GOT3 (cell line): Measurements from ENCODE around the gene REV3L.

ENCODE experiments used
- DNase-seq: peaks from one replicate; lab custom pipeline; 2025; ENCODE audit warnings: mixed read lengths; lab: John Stamatoyannopoulos, UW

Gene REV3L

DNA sequence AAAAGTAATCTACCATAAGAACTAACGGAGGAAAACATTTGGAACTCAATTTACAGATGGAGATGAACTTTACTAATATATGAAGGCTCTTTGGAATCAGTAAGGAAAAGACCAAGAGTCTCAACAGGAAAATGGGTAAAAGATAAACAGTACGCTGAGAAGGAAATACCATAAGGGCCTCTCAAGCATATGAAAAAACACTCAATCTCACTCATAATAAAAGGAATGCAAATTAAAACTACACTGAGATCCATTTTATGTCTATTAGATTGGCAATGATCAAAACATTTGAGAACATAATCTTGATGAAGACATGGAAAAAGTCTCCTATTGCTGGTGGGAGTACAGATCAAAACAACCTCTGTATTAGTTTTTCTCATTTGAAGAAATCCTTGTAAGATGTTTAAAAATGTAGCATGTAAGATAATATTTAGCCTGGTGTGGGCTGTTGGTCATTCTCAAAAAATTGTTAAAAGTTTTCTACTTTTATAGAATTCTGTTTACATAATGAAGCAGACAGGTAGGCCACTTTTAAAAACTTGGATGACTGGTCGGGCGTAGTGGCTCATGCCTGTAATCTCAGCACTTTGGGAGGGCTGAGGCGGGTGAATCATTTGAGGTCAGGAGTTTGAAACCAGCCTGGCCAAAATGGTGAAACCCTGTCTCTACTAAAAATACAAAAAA, 14.5 kb downstream of the REV3L start:
- DNase-seq = no peak

DNA sequence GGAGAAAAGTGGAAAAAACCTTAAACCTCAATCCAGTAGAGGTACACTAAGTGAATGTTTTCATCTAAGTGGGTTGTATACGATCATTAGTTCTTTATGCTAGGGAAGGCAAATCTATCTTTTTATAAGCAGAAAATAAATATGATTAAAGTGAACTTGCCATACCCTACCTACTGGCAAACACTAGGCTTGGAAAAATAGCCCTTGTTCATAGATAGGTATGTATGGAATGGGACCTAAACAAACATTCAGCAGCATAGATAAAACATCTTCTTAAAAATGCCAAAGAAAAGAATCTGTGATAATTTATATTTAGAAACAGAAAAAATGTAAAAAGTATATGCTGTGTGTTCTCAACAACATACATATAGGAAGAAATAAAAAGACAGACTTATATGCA, 18.8 kb downstream of the REV3L start:
- DNase-seq = no peak

DNA sequence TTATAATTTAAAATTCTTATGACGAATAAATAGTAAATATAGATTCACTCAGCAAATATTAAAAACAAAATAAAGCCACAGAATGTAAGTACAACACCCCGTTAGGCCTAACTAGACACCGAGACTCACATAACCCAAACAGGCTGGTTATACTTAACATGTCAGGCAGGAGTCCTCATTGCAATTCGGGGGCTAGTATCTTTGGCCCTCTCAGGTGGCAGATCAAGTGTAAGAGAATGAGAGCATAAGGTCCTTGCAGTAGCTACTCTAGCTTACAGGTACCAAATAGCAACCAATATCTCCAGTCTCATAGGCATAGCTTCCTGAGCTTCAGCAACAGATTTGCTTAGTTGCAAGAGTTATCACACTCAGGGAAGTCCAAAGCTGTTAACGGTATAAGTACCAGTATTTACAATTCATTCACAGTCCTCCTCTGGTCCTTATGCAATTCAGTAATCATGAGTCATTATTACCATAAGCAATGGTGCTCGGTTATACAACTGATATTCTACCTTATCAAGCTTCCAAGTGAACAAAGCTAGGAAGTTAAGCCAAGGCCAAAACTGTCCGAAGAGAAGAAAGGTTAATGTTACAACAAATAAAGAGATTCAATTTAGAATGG, 20.1 kb downstream of the REV3L start:
- DNase-seq = no peak

DNA sequence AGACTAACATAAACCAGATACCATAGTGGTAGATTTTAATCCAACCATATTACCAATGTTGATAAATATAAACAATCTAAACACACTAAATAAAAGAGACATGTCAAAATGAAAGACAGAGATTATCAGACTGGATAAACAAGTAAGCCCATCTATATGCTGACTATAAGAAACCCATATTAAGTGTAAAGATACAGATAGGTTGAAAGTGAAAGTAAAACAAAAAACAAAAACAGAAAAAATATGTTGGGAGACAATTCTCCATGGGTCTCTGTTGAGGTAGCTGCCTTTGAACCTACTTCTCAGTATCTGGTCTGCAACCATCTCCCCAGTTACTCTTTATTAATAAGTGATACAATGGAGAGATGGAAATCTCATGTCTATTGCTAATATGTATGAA, 21.2 kb downstream of the REV3L start:
- no peak for DNase-seq

DNA sequence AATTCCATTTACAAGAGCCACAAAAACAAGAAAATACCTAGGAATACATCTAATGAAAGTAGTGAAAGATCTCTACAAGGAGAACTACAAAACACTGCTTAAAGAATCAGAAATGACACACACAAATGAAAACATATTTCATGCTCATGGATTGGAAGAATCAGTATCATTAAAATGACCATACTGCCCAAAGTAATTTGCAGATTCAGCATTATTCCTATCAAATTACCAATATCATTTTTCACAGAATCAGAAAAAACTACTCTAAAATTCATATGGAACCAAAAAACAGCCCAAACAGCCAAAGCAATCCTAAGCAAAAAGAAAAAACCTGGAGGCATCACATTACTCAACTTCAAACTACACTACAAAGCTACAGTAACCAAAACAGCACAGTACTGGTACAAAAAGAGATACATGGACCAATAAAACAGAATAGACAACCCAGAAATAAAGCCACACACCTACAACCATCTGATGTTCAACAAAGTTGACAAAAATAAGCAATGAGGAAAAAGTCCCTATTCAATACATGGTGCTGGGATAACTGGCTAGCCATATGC, 24.3 kb downstream of the REV3L start:
- no peak for DNase-seq

DNA sequence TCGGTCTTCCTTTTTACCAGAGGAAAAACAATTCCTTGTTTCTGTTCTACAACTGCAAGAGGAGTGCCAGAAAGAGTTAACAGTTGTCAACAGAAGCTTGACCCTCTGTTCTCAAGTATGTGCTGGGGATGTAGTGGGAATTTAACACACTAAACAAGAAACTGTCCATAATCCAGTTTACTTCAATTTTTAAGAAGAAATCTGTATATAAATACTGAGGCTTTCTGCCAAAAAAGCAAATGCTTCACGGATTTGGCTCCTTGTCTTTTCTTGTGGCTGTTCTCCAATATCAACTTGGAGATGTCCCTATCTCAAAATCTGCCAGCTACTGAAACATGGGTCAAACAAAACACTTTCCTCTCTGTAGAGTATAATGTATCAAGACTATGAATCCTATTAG, 26.8 kb downstream of the REV3L start:
- DNase-seq = no peak

DNA sequence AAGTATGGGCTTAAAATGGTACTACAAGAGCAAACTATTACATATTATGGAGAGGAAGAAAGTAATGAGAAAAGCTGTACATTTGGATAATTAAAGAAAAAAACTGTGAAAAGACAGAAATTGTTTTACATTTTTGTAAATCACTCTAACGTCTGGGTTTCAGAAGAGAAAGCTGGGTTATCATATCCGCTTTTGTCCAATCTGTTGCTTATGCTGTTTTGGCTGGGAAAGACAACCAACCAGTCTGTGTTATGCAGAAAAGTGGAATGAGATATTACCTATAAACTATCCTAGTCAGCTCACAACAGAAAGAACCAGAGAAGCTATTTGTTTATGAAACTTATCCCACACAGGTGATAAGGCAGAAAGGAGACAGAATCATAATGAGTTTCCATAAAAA, 32.4 kb downstream of the REV3L start:
- no peak for DNase-seq

DNA sequence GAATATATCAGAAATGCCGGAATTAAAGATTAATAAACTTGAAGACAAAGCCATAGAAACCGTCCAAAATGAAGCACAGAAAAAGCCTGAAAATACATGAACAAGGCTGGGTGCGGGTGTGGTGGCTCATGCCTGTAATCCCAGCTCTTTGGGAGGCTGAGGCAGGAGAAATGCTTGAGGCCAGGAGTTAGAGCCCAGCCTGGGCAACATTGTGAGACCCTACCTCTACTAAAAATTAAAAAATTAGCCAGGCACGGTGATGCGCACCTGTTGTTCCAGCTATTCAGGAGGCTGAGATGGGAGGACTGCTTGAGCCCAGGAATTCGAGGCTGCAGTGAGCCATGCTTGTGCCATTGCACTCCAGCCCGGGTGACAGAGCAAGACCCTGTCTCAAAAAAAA, 32.9 kb downstream of the REV3L start:
- DNase-seq = no peak

DNA sequence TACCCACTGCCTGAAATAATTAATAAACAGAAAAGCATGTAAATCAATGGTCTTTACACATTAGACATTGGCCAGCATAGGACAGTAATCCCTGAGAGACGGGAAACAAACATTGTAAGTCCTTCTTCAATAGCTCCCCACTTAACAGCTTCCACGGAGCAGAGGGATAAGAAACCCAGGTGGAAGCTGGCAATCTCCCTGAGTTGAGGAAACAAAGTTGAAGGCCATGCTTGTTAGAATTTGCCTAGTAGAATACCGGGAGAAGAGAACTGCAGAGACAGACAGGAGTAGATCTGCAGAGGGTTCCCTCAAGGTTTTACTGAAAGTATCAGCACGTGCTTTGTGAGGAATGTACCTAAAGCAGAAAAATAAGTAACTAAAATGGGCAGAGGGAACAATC, 33.9 kb downstream of the REV3L start:
- DNase-seq = no peak

DNA sequence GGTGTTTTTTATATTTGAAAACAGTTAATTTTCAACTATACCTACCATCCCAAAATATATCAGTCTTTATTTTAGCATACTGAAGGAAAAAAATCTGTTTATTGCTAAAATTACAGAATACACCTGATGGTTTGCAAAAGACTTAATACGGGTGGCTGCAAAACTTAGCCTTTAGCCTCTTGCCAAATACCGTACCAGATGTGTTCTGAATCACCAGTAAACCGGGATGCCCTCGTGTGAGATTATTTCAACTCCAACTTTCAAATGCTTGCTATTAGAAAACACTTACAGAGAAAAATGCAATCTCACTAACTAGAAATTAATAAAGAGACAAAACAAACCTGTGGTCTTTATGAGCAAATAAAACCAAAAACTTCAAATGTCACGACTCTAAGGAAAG, 36.0 kb downstream of the REV3L start:
- DNase-seq = no peak

DNA sequence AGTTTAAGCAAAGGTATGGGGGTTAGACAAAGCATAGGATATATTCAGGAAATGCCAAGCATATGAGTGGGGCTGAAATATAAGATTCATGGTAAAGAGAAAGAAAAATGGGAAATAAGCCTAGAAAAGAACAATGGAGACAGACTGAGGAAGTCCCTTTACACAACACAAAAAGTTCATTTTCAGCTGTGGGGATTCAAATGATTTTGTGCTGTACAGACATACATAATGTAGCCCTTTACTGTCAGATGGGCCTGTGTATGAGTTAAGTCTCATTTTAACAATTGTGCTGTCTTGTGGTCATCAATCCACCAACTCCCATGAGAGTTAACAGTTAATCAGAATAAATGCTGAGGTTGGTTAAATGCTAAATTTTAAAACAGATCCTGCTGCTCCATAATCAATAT, 37.2 kb downstream of the REV3L start:
- no peak for DNase-seq

DNA sequence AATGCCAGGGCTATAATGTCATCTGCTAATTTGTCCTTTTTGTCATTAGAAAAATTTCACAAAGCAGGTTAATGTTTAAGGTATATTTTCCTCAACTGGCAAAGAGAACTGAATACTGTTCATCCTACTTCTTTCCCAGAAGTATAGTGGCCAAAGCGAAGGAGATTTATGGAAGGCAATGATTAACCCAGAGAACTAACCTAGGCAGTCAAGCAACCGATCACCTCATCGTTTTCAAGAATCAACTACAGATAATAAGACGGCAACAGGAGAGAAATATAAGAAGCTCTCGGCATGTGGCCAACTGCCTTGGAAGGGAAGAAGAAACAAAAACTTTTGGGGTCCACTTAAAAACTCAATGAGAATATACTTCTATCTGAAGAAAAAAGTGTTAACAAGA, 38.2 kb downstream of the REV3L start:
- no peak for DNase-seq

DNA sequence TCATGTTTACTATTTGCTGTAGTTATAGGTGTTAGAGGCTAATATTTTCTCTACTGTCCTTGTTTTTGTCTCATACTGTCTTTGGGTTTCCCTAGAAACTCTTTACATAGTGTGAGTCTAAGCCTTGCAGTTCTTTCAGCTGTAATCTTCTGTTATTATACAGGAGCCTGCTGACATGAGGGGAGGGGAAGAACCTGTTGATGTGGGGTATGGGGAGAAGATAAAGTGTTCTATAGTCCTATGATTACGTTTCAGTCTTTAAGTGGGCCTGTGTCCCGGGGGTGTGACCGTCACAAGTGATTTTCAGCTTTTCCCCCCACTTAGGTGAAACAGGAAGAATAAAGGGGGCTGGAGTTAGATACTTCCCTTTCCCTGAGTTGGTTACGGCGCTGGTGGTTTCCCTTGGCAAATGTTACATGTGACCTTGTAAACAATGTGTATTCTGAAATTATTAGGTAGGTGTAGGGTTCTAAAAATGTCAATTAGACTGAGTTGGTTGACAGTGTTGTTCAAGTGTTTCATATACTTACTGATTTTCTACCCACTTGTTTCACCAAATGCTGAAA, 41.3 kb downstream of the REV3L start:
- DNase-seq = no peak

DNA sequence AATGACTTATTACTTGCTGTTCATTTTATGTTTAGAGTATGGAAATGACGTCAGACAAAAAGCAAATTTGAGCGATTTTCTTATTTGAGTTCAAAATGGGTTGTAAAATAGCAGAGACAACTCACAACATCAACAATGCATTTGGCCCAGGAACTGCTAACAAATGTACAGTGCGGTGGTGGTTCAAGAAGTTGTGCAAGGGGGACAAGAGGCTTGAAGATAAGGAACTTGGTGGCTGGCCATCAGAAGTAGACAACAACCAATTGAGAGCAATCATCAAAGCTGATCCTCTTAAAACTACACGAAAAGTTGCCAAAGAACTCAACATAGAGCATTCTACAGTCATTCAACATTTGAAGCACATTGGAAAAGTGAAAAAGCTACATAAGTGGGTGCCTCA, 43.8 kb downstream of the REV3L start:
- DNase-seq = no peak

DNA sequence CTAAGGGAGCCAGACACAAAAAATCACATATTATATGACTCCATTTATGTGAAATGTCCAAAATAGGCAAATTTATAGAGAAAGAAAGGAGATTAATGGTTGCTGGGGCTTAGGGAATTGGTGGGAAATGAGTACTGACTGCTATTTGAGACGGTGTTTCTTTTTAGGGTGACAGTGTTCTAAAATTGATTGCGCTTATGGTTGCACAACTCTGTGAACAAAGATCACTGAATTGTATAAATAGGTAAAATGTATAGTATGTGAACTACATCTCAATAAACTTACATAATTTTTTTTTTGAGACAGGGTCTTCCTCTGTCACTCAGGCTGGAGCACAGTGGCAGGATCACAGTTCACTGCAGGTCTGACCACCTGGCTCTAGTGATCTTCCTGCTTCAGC, 45.4 kb downstream of the REV3L start:
- no peak for DNase-seq

DNA sequence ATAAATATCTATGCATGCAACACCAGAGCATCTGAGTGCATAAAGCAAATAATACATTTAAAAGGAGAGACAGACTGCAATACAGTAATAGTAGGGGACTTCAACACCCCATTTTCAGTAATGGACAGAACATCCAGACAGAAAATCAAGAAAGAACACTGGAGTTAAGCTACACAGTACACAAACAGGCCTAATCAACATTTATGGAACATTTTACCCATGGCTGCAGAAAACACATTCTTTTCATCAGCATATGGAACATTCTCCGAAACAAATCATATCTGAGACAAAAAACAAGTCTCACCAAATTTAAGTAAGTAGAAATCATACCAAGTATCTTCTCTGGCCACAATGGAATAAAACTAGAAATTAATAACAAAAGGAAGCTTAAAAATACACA, 50.5 kb downstream of the REV3L start:
- no peak for DNase-seq

DNA sequence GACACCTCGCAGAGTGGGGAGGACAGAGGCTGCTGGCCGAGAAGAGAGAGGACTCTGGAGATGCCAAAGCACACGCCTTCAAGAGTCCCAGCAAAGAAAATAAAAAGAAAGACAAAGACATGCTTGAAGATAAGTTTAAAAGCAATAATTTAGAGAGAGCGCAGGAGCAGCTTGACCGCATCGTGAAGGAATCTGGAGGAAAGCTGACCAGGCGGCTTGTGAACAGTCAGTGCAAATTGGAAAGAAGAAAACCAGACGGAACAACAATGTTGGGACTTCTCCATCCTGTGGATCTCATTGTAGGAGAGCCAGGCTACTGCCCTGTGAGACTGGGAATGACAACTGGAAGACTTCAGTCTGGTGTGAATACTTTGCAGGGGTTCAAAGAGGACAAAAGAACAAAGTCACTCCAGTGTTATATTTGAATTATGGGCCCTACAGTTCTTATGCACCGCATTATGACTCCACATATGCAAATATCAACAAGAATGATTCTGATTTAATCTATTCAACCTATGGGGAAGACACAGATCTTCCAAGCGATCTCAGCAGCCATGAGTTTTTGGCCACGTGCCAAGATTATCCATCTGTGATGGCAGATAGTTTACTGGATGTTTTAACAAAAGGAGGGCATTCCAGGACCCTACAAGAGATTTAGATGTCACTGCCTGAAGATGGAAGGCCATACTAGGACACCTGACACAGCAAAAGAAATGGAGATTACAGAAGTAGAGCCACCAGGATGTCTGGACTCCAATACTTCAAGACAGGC, 52.2 kb downstream of the REV3L start:
- no peak for DNase-seq

DNA sequence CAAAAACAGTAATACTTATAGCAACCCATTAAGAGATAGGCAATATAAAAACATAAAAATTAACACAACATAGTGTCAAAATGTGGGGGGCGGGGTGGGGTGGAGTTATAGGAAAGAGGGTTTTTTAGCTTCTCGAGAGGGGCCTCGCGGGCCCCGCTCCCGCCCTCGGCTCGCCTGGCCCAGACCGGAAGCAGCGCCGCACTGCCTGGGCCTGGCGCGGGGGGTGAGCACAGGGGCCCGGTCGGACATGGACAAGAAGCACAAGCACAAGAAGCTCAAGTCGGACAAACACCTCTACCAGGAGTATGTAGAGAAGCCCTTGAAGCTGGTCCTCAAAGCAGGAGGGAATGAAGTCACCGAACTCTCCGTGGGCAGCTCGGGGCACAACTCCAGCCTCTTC, 53.4 kb downstream of the REV3L start:
- DNase-seq = no peak

DNA sequence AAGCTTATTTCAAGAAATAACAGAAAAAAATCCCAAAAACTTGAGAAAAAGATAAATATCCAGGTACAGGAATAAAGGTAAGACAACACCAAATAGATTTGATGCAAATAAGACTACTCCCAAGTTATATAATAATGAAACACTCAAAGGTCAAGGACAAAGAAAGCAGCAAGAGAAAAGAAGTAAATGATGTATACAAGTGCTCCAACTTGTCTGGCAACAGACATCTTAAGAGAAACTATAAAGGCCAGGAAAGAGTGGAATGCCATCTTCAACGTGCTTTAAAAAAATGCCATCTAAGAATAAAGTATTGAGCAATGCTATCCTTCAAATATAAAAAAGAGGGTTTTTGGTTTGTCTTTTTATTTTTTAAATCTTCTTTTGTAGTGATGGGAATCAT, 54.2 kb downstream of the REV3L start:
- DNase-seq = no peak

DNA sequence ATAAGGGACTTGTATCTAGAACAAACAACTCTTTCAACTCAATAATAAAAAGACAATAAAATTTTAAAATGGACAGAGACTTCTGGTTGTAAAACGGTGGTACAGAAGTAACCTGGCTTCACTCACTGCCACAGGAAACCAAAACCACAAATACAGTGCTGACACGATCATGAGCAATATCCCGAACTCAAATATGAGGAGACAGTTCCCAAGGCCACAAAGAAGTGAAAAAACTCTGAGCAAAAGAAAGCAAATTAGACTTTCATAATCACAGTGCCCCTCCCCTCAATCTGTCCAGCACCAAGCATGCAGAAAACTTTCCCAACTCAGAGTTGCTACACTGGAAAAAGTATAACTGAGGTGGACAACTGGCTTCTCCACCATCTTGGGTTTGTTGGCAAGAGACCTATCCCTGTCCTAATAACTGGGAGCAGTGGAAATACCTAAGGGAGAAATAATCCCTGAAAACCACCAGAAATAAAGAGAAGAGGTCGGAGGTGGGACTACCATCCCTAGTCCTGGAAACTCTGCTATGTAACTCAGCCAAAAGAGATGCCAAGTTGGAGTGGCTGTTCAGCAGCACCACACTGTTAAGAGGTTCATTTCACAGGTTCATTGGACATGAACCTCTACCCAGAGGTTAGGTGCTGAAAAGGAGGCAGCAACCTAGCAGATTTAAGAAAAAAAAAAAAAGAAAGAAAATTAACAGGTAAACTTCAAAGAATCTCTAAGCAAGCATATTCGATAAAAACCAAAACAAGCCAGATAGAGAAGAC, 55.5 kb downstream of the REV3L start:
- no peak for DNase-seq

DNA sequence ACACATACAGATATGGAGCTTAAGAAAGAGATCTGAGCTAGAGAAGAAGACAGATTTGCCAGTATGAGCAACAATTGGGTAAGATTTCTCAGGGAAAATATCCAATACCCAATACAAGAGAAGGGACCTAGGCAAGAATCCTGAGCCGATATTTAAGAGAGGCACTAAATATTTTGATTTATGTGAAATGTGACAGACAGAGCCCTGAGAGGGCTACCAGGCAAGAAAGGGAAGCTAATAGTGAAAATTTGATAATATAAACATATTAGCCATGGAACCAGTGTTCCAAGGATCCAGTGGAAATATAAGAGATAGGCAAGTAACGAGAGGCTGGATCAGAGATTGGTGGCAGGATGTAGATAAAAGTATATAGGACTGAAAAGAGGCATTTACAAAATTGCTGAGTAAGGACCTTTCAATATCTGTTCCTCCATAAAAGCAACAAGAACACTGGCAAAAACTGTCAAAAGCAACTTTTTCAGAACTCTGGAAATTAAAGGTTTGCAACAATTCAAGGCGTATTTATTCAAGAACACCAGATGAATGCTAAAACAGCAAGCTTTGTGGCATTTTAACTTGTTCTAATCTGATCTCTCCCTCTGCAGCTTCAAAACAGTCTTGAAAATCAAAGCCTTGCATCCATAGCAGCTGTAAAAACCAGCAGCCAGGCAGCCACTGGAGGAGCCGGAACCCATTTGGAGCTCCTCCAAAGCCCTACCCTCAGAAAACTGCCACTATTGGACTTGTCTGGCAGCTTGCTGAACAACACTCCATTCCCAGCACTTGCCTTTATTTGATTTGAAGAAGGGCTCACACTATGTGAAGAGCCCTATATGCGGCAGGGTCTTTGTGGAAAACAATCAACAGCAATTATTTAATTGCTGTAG, 58.8 kb downstream of the REV3L start:
- DNase-seq = no peak
